ENCODE data around the gene SLC22A16. TPM values are rescaled to one million over a fixed set of nuclear protein-coding genes. Genes with fewer than 3 reads are reported as not detected.

The SLC22A16 gene
- total and polyA plus RNA-seq, 7 donors: 0.14 to 0.36 (median 0.20) TPM; not detected in 4

DNA sequence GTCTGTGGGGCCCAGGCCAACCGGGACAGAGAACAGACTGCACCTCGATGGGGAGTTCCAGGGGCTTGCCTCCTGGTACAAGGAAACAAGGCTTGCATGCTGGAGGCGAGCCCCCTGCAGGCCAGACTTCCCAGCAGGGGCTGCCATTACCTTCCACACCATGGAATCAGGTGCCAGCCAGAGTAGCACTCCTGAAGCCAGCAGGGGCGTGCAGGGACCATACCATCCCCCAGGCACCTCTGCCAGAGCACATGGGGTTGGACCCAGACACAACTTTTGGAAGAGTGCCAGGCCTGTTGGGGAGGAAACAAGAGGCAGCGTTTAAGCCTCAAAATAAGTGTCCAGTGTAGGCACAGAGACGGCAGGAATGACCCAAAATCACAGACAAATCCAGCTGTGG, 67.5 kb downstream of the SLC22A16 start:
- WGBS, 2 donors: 75 to 76% methylated on average over 6 of the region's 6 CpGs
- Histone ChIP-seq H3K27me3 (no peaks in the 10 kb centered on the region), H3K4me3 (no peak overlapping the region), H3K27ac (no peak overlapping the region), H3K4me1 (no peaks in the 10 kb centered on the region), H3K9me3 (no peaks in the 10 kb centered on the region), H3K36me3 (peaks cover 0 to 3% (median 0%) of the 10 kb centered on the region in 4 donors)
- intact Hi-C loops (cut with DNase I): no loop called here
- no peak for DNase-seq
- TF ChIP-seq CTCF (IDR thresholded peaks at IDR 0.05): no peak
- TF ChIP-seq POLR2AphosphoS5 (IDR thresholded peaks at IDR 0.05): no peak
- no peak for TF ChIP-seq POLR2A (IDR thresholded peaks at IDR 0.05)
- no peak for TF ChIP-seq EP300 (IDR thresholded peaks at IDR 0.05)

- H3K4me3 ChIP-seq: no peak overlapping the region
- no peaks in the 10 kb centered on the region for H3K9me3 ChIP-seq
- H3K4me1 ChIP-seq: peaks cover 0 to 5% (median 2%) of the 10 kb centered on the region in 4 donors
- TF ChIP-seq CTCF (IDR thresholded peaks at IDR 0.05) (no peak), POLR2AphosphoS5 (IDR thresholded peaks at IDR 0.05) (no peak), POLR2A (IDR thresholded peaks at IDR 0.05) (no peak)
- H3K36me3 ChIP-seq: peaks cover 0 to 3% (median 0%) of the 10 kb centered on the region in 4 donors
- intact Hi-C loops (cut with DNase I): no loop called here
- no peak for DNase-seq
- no peak overlapping the region for H3K27ac ChIP-seq
- 19 to 55% methylated on average over 8 of the region's 8 CpGs for WGBS, 2 donors
- H3K27me3 ChIP-seq: no peaks in the 10 kb centered on the region
Measured at GRCh38 chr6:110404607-110405006, 71.8 kb downstream of the SLC22A16 start.

- TF ChIP-seq POLR2AphosphoS5 (IDR thresholded peaks at IDR 0.05): no peak
- no peak for TF ChIP-seq EP300 (IDR thresholded peaks at IDR 0.05)
- H3K4me1 ChIP-seq: peaks cover 0 to 11% (median 6%) of the 10 kb centered on the region in 4 donors
- H3K9me3 ChIP-seq: no peaks in the 10 kb centered on the region
- no peak overlapping the region for H3K27ac ChIP-seq
- no peak overlapping the region for H3K4me3 ChIP-seq
- no peak for DNase-seq
- H3K36me3 ChIP-seq: no peaks in the 10 kb centered on the region
- H3K27me3 ChIP-seq: no peaks in the 10 kb centered on the region
- intact Hi-C loops (cut with DNase I): no loop called here
- 81 to 87% methylated on average over 4 of the region's 4 CpGs for whole genome bisulfite sequencing, 2 donors
Measured at GRCh38 chr6:110401585-110402176, 74.7 kb downstream of the SLC22A16 start.

GRCh38 chr6:110400208-110400607, 76.2 kb downstream of the SLC22A16 start:
- H3K27ac ChIP-seq: peak overlapping the region in 2 of 4 donors; percentile 33 to 49
- H3K36me3 ChIP-seq: no peaks in the 10 kb centered on the region

More at GRCh38 chr6:110400208-110400607, 76.2 kb downstream of the SLC22A16 start:
- no peak for TF ChIP-seq CTCF (IDR thresholded peaks at IDR 0.05)
- TF ChIP-seq POLR2AphosphoS5 (IDR thresholded peaks at IDR 0.05): no peak
- no peak for TF ChIP-seq EP300 (IDR thresholded peaks at IDR 0.05)
- TF ChIP-seq POLR2A (IDR thresholded peaks at IDR 0.05): no peak
- intact Hi-C loops (cut with DNase I): no loop called here
- WGBS, 2 donors: 78 to 79% methylated on average over 18 of the region's 18 CpGs
- no peak for DNase-seq
- Histone ChIP-seq H3K9me3 (no peaks in the 10 kb centered on the region), H3K27me3 (no peaks in the 10 kb centered on the region), H3K4me3 (peak overlapping the region; percentile 23 to 56 (median 50)), H3K4me1 (peaks cover 0 to 11% (median 6%) of the 10 kb centered on the region in 4 donors)
